Thoracic aorta (tissue), 2 donors: ENCODE measurements around the gene SAG. TPM values are rescaled to one million over a fixed set of nuclear protein-coding genes. Genes with fewer than 3 reads are reported as not detected.

Experiments
- ATAC-seq: fragments of 150-250 bp; one replicate; pipeline ENCODE4 v1.8.0; 2017; ENCODE audit warnings: low read depth; ENCODE audit not compliant: insufficient number of reproducible peaks, low FRiP score
- DNase-seq: peaks from one replicate; pipeline ENCODE4 v3.0.0-alpha.2; 2020; ENCODE audit warnings: low spot score
- H3K27ac ChIP-seq, 2 donors: fragments of 200-600 bp; sonication (generic); 1 replicate in 1 of 2; 2 replicates in 1 of 2; pipeline ENCODE4 v1.5.1; 2016; ENCODE audit warnings: mild to moderate bottlenecking in 2 of 2, moderate library complexity in 2 of 2
- H3K27me3 ChIP-seq: fragments of 200-600 bp; sonication (generic); replicated peaks from 2 replicates; pipeline ENCODE4 v1.6.0; 2016; ENCODE audit warnings: mild to moderate bottlenecking; ENCODE audit not compliant: insufficient read depth
- H3K36me3 ChIP-seq: fragments of 200-600 bp; sonication (generic); one replicate; pipeline ENCODE4 v1.5.1; 2016
- H3K4me1 ChIP-seq, 2 donors: fragments of 200-600 bp; sonication (generic); 1 replicate in 1 of 2; 2 replicates in 1 of 2; pipeline versions ENCODE4 v1.5.1 to v1.6.0; 2016; ENCODE audit warnings: low read depth in 2 of 2, mild to moderate bottlenecking in 1 of 2; ENCODE audit not compliant: control insufficient read depth in 1 of 2
- H3K4me3 ChIP-seq: fragments of 200-600 bp; sonication (generic); 2 replicates; pipeline ENCODE4 v1.5.1; 2016; ENCODE audit warnings: mild to moderate bottlenecking
- H3K9me3 ChIP-seq: fragments of 200-600 bp; sonication (generic); 2 replicates; pipeline ENCODE4 v1.5.1; 2016
- CTCF ChIP-seq: fragments of 200-600 bp; sonication (generic); IDR thresholded peaks from one replicate; pipeline ENCODE4 v1.5.1; 2019; ENCODE audit warnings: antibody characterized with exemption
- total RNA-seq, 2 donors: library from RNA; depleted of rRNA; stranded (reverse); fragments of >200 nt; gene quantifications; one replicate each; pipeline versions ENCODE4 v1.1.0 to v1.2.3, GENCODE V29; 2016

SAG gene
- total RNA-seq, 2 donors from 2014 or later: not detected

DNA sequence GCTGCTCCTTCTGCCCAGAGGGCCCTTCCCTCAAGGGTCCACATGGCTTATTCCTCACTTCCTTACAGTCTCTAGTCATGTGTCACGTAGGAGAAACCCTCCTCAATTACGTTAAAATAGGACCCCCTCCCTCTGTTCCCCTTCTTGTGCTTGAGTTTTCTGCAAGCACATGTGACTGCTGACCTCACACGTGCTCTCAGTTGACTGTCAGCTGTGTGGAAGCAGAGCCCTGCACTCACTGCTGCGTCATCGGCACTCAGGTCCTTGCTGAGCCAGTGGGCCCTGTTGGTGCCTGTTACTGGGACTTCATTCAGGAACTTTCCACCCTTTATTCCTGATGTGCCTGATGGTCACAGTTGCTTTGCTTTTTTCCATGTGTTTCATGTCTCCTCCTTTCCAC, 45.1 kb upstream of the SAG start:
- Histone ChIP-seq H3K27me3 (no peaks in the 10 kb centered on the region), H3K4me1 (no peaks in the 10 kb centered on the region), H3K36me3 (peaks cover 79% of the 10 kb centered on the region), H3K4me3 (no peak overlapping the region), H3K9me3 (no peaks in the 10 kb centered on the region), H3K27ac (no peak overlapping the region)
- no peak for TF ChIP-seq CTCF
- DNase-seq (no peak), ATAC-seq (no peak)

DNA sequence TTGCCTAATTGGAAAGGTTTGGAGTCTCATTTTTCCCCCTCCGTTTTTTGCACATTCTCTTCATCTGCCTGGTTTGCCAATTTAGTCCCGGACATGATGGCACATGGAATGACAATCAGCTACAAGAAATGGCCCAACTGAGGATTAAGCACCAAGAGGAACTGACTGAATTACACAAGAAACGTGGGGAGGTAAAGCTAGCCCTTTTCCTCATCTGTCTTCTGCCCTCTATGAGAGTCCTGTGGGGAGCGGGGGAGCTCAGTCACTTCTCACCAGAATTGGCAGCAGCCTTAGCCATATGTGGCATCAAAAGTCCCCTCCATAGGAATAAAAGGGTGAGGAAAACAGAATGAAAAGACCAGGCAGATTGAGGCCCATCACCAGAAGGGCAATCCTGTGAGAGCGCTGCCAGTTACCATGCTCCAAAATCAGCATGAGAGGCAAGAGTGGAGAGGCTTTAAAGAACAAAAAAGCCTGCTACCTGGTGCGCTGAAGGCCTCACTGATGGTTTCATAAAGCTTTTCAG, 44.5 kb upstream of the SAG start:
- TF ChIP-seq CTCF: no peak
- H3K36me3 ChIP-seq: peaks cover 82% of the 10 kb centered on the region
- H3K9me3 ChIP-seq: no peaks in the 10 kb centered on the region
- H3K27me3 ChIP-seq: no peaks in the 10 kb centered on the region
- ATAC-seq (no peak), DNase-seq (no peak)
- no peak overlapping the region for H3K4me3 ChIP-seq
- no peak overlapping the region for H3K27ac ChIP-seq
- H3K4me1 ChIP-seq: no peaks in the 10 kb centered on the region

- DNase-seq (no peak), ATAC-seq (no peak)
- Histone ChIP-seq H3K27me3 (no peaks in the 10 kb centered on the region), H3K36me3 (peaks cover 69% of the 10 kb centered on the region), H3K9me3 (no peaks in the 10 kb centered on the region), H3K4me1 (no peaks in the 10 kb centered on the region), H3K4me3 (no peak overlapping the region), H3K27ac (no peak overlapping the region)
- no peak for TF ChIP-seq CTCF
Observed at GRCh38 chr2:233264667-233265066, 42.9 kb upstream of the SAG start.

- no peaks in the 10 kb centered on the region for H3K9me3 ChIP-seq
- no peaks in the 10 kb centered on the region for H3K4me1 ChIP-seq
- H3K27ac ChIP-seq: no peak overlapping the region
- H3K27me3 ChIP-seq: no peaks in the 10 kb centered on the region
- no peak for TF ChIP-seq CTCF
- ATAC-seq (no peak), DNase-seq (no peak)
- no peak overlapping the region for H3K4me3 ChIP-seq
- H3K36me3 ChIP-seq: peaks cover 60% of the 10 kb centered on the region
Observed at GRCh38 chr2:233265899-233266431, 41.7 kb upstream of the SAG start.

DNA sequence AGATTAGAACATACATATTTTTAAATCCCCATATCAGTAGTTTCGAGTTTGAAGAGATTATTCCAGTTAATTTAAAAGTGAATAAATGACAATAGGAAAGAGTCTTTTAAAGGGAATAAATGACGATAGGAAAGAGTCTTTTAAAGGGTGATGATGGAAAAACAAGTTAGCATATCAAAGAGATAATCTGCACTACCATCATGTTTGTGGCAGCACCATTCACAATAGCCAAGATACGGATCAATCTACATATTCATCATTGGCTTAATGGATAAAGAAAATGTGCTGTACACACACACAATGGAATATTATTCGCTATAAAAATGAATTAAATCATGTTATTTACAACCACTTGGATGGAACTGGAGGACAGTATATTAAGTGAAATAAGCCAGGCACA, 41.1 kb upstream of the SAG start:
- ATAC-seq (no peak), DNase-seq (no peak)

More for the DNA sequence above, 41.1 kb upstream of the SAG start:
- H3K27me3 ChIP-seq: no peaks in the 10 kb centered on the region
- no peaks in the 10 kb centered on the region for H3K9me3 ChIP-seq
- no peak for TF ChIP-seq CTCF
- peaks cover 61% of the 10 kb centered on the region for H3K36me3 ChIP-seq
- H3K4me1 ChIP-seq: no peaks in the 10 kb centered on the region
- H3K27ac ChIP-seq: no peak overlapping the region
- no peak overlapping the region for H3K4me3 ChIP-seq
